K562 (cell line): ENCODE results near the gene RPS19BP1. TPM values are rescaled to one million over a fixed set of nuclear protein-coding genes. Genes with fewer than 3 reads are reported as not detected.
A peak's percentile ranks its signal among the peaks of the same experiment; 100 is the strongest.

Source experiments
- ATAC-seq: fragments of 200-7000 bp; cut with Tn5 transposase; 3 replicates; pipeline ENCODE4 v1.9.1; 2020; ENCODE audit warnings: moderate library complexity
- BruUV-seq: library from RNA; stranded (reverse); fragments of 400-500 nt; replicated peaks from 2 replicates; lab custom pipeline; 2021; lab: Mats Ljungman, UMichigan
- CTCF ChIA-PET: fragments of 300-600 bp; formaldehyde crosslinking; extraction: SDS; loops from one replicate; lab custom pipeline; 2021; ENCODE audit warnings: low intra/inter-chr PET ratio; lab: Yijun Ruan, JAX
- POLR2A ChIA-PET: fragments of 300-600, 350-650 bp; sonication (Branson Sonifier 250); formaldehyde crosslinking; extraction: SDS; loops from one replicate; lab custom pipeline; 2021; ENCODE audit warnings: antibody characterized with exemption, inconsistent platforms; lab: Yijun Ruan, JAX
- DNase-seq, 4 experiments: peaks; one replicate each; pipeline versions ENCODE4 v3.0.0 to v3.0.0-alpha.2; 2011 to 2018; ENCODE audit warnings: low spot score in 3 of 4, mixed read lengths in 3 of 4; ENCODE audit errors: extremely low read depth in 1 of 4
- FAIRE-seq: peaks from 2 replicates; lab custom pipeline; 2011; peaks lifted over from hg19 to GRCh38; lab: Jason Lieb, UNC
- H2AFZ ChIP-seq: 2 replicates; pipeline ENCODE4 v1.6.0; 2011; ENCODE audit warnings: low read depth, low read length, control low read depth, inconsistent platforms
- H3K27ac ChIP-seq: fragments of 200-600 bp; 3 replicates; pipeline ENCODE4 v1.8.0; 2011; ENCODE audit warnings: low read depth, mild to moderate bottlenecking, control low read depth, inconsistent platforms, low read length, moderate library complexity, mixed read lengths; ENCODE audit errors: extremely low read depth
- H3K27me3 ChIP-seq, 2 experiments: fragments of 300-600 bp in 1 of 2; 2 replicates in 1 of 2; 3 replicates in 1 of 2; pipeline versions ENCODE4 v1.6.0 to v1.8.0; 2011; ENCODE audit warnings: inconsistent platforms in 2 of 2, low read length in 2 of 2, mild to moderate bottlenecking in 1 of 2, mixed read lengths in 1 of 2, moderate library complexity in 1 of 2; ENCODE audit not compliant: control insufficient read depth in 2 of 2, insufficient read depth in 2 of 2
- H3K36me3 ChIP-seq: fragments of 300-600 bp; 3 replicates; pipeline ENCODE4 v1.8.0; 2011; ENCODE audit warnings: mild to moderate bottlenecking, low read length, inconsistent platforms; ENCODE audit not compliant: control insufficient read depth, insufficient read depth
- H3K4me1 ChIP-seq, 2 experiments: fragments of 200-600 bp in 1 of 2; replicated peaks in 1 of 2; 2 replicates in 1 of 2; 3 replicates in 1 of 2; pipeline versions ENCODE4 v1.5.1 to v1.8.0; 2011; ENCODE audit warnings: inconsistent platforms in 2 of 2, low read length in 2 of 2, mild to moderate bottlenecking in 1 of 2, mixed read lengths in 1 of 2, moderate library complexity in 1 of 2; ENCODE audit not compliant: control insufficient read depth in 2 of 2, insufficient read depth in 2 of 2
- H3K4me2 ChIP-seq: 2 replicates; pipeline ENCODE4 v1.6.1; 2011; ENCODE audit warnings: low read length, control low read depth, inconsistent platforms, mixed read lengths; ENCODE audit not compliant: insufficient read depth
- H3K4me3 ChIP-seq: fragments of 200-600 bp; sonication (generic), shearing (Covaris generic); 2 replicates; pipeline ENCODE4 v1.5.1; 2016; ENCODE audit warnings: control low read depth, inconsistent platforms
- H3K79me2 ChIP-seq: fragments of 200-600 bp; 3 replicates; pipeline ENCODE4 v1.8.0; 2011; ENCODE audit warnings: low read length, inconsistent platforms; ENCODE audit not compliant: control insufficient read depth, insufficient read depth
- H3K9ac ChIP-seq, 2 experiments: 2 replicates each; pipeline versions ENCODE4 v1.6.0 to v1.6.1; 2011; ENCODE audit warnings: low read depth in 2 of 2, low read length in 2 of 2, control low read depth in 1 of 2, inconsistent platforms in 1 of 2, mild to moderate bottlenecking in 1 of 2, mixed read lengths in 1 of 2; ENCODE audit not compliant: insufficient read depth in 1 of 2
- H3K9me1 ChIP-seq: one replicate; pipeline ENCODE4 v1.6.0; 2011; ENCODE audit warnings: inconsistent platforms, mild to moderate bottlenecking, low read length, moderate library complexity; ENCODE audit not compliant: control insufficient read depth, insufficient read depth
- H3K9me3 ChIP-seq: replicated peaks from 2 replicates; pipeline ENCODE4 v1.5.1; 2011; ENCODE audit warnings: low read depth, low read length, inconsistent platforms; ENCODE audit not compliant: control insufficient read depth, insufficient read depth
- H4K20me1 ChIP-seq: replicated peaks from 2 replicates; pipeline ENCODE4 v1.6.1; 2011; ENCODE audit warnings: low read length, inconsistent platforms, mixed read lengths; ENCODE audit not compliant: control insufficient read depth, insufficient read depth
- LARP7 ChIP-seq: fragments of 450-650 bp; IDR thresholded peaks from 2 replicates; pipeline ENCODE4 v1.6.1; 2016
- RFX1 ChIP-seq: fragments of 450-650 bp; IDR thresholded peaks from 2 replicates; pipeline ENCODE4 v1.6.1; 2016; ENCODE audit warnings: mild to moderate bottlenecking, moderate library complexity
- SIRT6 ChIP-seq: IDR thresholded peaks from one replicate; pipeline ENCODE4 v1.6.1; 2012; ENCODE audit warnings: low read depth, mild to moderate bottlenecking, control low read depth, inconsistent platforms, low read length, moderate library complexity
- TCF3 ChIP-seq: sonication (generic); formaldehyde crosslinking; IDR thresholded peaks from 2 replicates; pipeline ENCODE4 v1.4.0; 2020; ENCODE audit warnings: mild to moderate bottlenecking, missing genetic modification reagents
- ZNF212 ChIP-seq: fragments of 450-650 bp; formaldehyde crosslinking; IDR thresholded peaks from 2 replicates; pipeline ENCODE4 v1.4.0; 2020; ENCODE audit warnings: mild to moderate bottlenecking
- WGBS: fragments of 100-300 bp; shearing (Covaris generic); methylation state at CpG from one replicate; pipeline ENCODE4 v1.1.6; 2016; ENCODE audit warnings: low coverage, mixed read lengths; ENCODE audit not compliant: insufficient coverage; ENCODE audit errors: missing lambda C conversion rate; 5-methylcytosine and 5-hydroxymethylcytosine counted together
- in situ Hi-C: fragments of 300-500 bp; cut with MboI; formaldehyde crosslinking; loops from 4 replicates; pipeline ENCODE4 v1.15.0; 2018; ENCODE audit warnings: inconsistent platforms, mixed read lengths
- intact Hi-C: fragments of 100-400 bp; cut with micrococcal nuclease; formaldehyde crosslinking; loops from 2 replicates; pipeline ENCODE4 v1.14.2; 2022
- polyA plus RNA-seq, 8 experiments: library from polyadenylated mRNA; depleted of rRNA in 4 of 8; stranded (reverse) in 5 of 8; unstranded in 3 of 8; fragments of >200 nt; fragmentation: Nextera tagmentation in 2 of 8; fragmentation: Illumina TruSeq in 1 of 8; extraction: Ambion mirVana in 2 of 8; extraction: Trizol in 1 of 8; gene quantifications; 2 replicates each; pipeline versions ENCODE4 v1.2.1 to v1.2.3, GENCODE V29; 2011 to 2014; ENCODE audit warnings: inconsistent platforms in 1 of 8, missing spikeins in 1 of 8
- total RNA-seq, 7 experiments: library from RNA; depleted of rRNA in 6 of 7; stranded (reverse); fragments of >200 nt in 6 of 7; fragmentation: Illumina TruSeq in 2 of 7; extraction: Trizol in 2 of 7; gene quantifications; 2 replicates each; pipeline versions ENCODE4 v1.2.1 to v1.2.3, GENCODE V29; 2011 to 2021; ENCODE audit warnings: low replicate concordance in 1 of 7
- TF ChIP-seq, protein P1 (sequence below): fragments of 250-450 bp; sonication (Bioruptor Pico); IDR thresholded peaks from 2 replicates; pipeline ENCODE4 v1.8.0; 2022; ENCODE audit warnings: moderate library complexity, mild to moderate bottlenecking, inconsistent platforms
- TF ChIP-seq, protein P2 (sequence below): sonication (generic); formaldehyde crosslinking; IDR thresholded peaks from 2 replicates; pipeline ENCODE4 v1.8.0; 2022; ENCODE audit warnings: mild to moderate bottlenecking, missing genetic modification reagents

The RPS19BP1 gene
- total and polyA plus RNA-seq, 9 of the 15 experiments (the other 6 are each of a cell fraction or from before 2014, with no cell fraction given), result 3.0 to 223 (median 84.3) TPM

DNA sequence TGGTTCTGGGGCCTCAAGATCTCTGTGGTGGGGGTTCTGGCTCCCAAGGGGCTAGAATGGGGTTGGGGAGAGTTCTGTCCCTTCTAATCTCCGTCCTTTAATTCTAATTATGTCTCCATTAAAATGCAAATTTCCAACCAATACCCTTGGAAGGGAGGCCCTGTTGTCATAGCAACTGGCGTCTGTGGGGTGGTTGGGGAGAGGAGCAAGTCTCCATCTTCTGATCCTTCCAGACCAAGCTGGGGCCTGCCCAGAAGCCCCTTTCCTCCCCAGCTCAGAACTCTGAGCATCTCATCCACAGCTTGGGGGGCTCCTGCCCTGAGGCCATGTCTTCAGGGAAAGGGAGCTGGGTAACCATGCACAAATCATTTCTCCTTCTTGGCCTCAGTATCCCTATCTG is 5.4 kb upstream of the RPS19BP1 start:
- Histone ChIP-seq H3K4me1 (peaks cover 3 to 21% of the 10 kb centered on the region in 2 experiments; a peak in 3 of 5 replicates), H3K27ac (no peak overlapping the region), H3K36me3 (no peaks in the 10 kb centered on the region), H3K9ac (no peak overlapping the region), H3K9me1 (no peaks in the 10 kb centered on the region), H3K27me3 (no peaks in the 10 kb centered on the region), H3K4me3 (no peak overlapping the region), H2AFZ (no peak overlapping the region), H3K9me3 (no peaks in the 10 kb centered on the region), H4K20me1 (no peaks in the 10 kb centered on the region), H3K4me2 (no peak overlapping the region), H3K79me2 (no peaks in the 10 kb centered on the region)
- ATAC-seq, result no peak
- TF ChIP-seq TCF3 (CRISPR knock-in tag) (no peak), SIRT6 (no peak), RFX1 (peak; percentile 84), LARP7 (no peak), ZNF212 (CRISPR knock-in tag) (no peak)
- ChIA-PET POLR2A (interaction anchor here (0.8 kb wide), 1 partner anchor 506 kb away, joined by 3 read pairs; no protein-coding TSS in a partner anchor), CTCF (no interaction called here)
- intact Hi-C loops (no loop called here), in situ Hi-C loops (loop anchor here (10.0 kb wide), 1 partner anchor 647 kb away; no protein-coding TSS in a partner anchor)
- BruUV-seq, result no TSS peak
- no peak for DNase-seq
- WGBS, result 20% methylated on average over 2 of the region's 2 CpGs
- FAIRE-seq, result no peak

DNA sequence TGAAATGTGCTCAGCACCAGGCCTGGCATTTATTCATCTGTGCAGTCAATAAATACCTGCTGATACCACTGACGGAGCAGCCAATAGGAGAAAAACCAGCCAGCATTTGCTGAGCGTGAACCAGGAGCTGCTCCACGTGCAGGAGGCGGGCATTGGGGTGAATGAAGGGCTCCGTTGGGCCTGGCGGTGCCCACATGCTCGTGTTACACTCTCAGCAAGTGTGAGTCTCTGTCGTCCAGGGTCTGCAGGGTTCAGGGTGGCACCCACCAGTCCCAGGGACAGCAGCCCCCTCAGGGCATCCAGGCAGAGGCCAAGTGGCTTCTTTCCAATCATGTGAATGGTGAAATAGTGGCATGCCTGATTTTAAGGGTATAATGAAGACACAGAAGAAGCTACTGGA is 4.2 kb upstream of the RPS19BP1 start:
- Histone ChIP-seq H3K9me1 (no peaks in the 10 kb centered on the region), H3K4me2 (no peak overlapping the region), H3K79me2 (peaks cover 9% of the 10 kb centered on the region), H3K4me1 (peaks cover 5 to 27% of the 10 kb centered on the region in 2 experiments; a peak in 3 of 5 replicates), H3K36me3 (peaks cover 2% of the 10 kb centered on the region; the same call in 1 of the 3 replicates), H3K9me3 (no peaks in the 10 kb centered on the region), H3K9ac (peak overlapping the region in 1 of 2 experiments; percentile 58; a peak in 1 of 4 replicates), H3K27ac (no peak overlapping the region), H4K20me1 (no peaks in the 10 kb centered on the region), H3K4me3 (no peak overlapping the region), H3K27me3 (no peaks in the 10 kb centered on the region), H2AFZ (no peak overlapping the region)
- no peak for DNase-seq
- in situ Hi-C loops (loop anchor here (10.0 kb wide), 1 partner anchor 648 kb away; no protein-coding TSS in a partner anchor), intact Hi-C loops (no loop called here)
- no peak for FAIRE-seq
- ATAC-seq, result no peak
- ChIA-PET CTCF (interaction anchor here (1.3 kb wide), 1 partner anchor 500 kb away, joined by 8 read pairs; no protein-coding TSS in a partner anchor), POLR2A (interaction anchor here (0.7 to 1.0 kb wide), 3 partner anchors 219 to 488 kb away, joined by 3 to 4 read pairs (median 3); no protein-coding TSS in a partner anchor)
- no TSS peak for BruUV-seq
- 14% methylated on average over 7 of the region's 8 CpGs for WGBS
- TF ChIP-seq, protein P1, sequence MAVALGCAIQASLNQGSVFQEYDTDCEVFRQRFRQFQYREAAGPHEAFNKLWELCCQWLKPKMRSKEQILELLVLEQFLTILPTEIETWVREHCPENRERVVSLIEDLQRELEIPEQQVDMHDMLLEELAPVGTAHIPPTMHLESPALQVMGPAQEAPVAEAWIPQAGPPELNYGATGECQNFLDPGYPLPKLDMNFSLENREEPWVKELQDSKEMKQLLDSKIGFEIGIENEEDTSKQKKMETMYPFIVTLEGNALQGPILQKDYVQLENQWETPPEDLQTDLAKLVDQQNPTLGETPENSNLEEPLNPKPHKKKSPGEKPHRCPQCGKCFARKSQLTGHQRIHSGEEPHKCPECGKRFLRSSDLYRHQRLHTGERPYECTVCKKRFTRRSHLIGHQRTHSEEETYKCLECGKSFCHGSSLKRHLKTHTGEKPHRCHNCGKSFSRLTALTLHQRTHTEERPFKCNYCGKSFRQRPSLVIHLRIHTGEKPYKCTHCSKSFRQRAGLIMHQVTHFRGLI (CRISPR knock-in tag), result no peak
- TF ChIP-seq, protein P2, sequence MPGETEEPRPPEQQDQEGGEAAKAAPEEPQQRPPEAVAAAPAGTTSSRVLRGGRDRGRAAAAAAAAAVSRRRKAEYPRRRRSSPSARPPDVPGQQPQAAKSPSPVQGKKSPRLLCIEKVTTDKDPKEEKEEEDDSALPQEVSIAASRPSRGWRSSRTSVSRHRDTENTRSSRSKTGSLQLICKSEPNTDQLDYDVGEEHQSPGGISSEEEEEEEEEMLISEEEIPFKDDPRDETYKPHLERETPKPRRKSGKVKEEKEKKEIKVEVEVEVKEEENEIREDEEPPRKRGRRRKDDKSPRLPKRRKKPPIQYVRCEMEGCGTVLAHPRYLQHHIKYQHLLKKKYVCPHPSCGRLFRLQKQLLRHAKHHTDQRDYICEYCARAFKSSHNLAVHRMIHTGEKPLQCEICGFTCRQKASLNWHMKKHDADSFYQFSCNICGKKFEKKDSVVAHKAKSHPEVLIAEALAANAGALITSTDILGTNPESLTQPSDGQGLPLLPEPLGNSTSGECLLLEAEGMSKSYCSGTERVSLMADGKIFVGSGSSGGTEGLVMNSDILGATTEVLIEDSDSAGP (CRISPR knock-in tag), result no peak
